SK-N-SH (cell line): ENCODE results near the gene B4GALT3.

Experiments used
- CHD2 ChIP-seq: fragments of 150-350 bp; IDR thresholded peaks from 2 replicates; pipeline ENCODE4 v1.6.1; 2018; ENCODE audit warnings: low read length; ENCODE audit not compliant: partially characterized antibody
- CTCF ChIP-seq: fragments of 200-600 bp; sonication (generic); IDR thresholded peaks from 2 replicates; pipeline ENCODE4 v1.6.1; 2017; ENCODE audit warnings: antibody characterized with exemption, mild to moderate bottlenecking, moderate library complexity
- EP300 ChIP-seq, 2 experiments: IDR thresholded peaks; 2 replicates each; pipeline versions ENCODE4 v1.4.0 to v1.6.1; 2012; ENCODE audit warnings: borderline replicate concordance in 1 of 2, low read depth in 1 of 2, low read length in 1 of 2
- GABPA ChIP-seq: IDR thresholded peaks from 2 replicates; pipeline ENCODE4 v1.4.0; 2012; ENCODE audit warnings: low read depth, mild to moderate bottlenecking
- MAX ChIP-seq: IDR thresholded peaks from 2 replicates; pipeline ENCODE4 v1.4.0; 2012; ENCODE audit warnings: low read depth
- MXI1 ChIP-seq: IDR thresholded peaks from 2 replicates; pipeline ENCODE4 v1.6.1; 2012; ENCODE audit warnings: mild to moderate bottlenecking, low read depth, low read length, improper control_type of control experiment
- NFIC ChIP-seq: IDR thresholded peaks from 2 replicates; pipeline ENCODE4 v1.4.0; 2012; ENCODE audit warnings: borderline replicate concordance
- POLR2AphosphoS5 ChIP-seq: IDR thresholded peaks from 2 replicates; pipeline ENCODE4 v1.6.1; 2012; ENCODE audit warnings: low read depth, low read length
- RAD21 ChIP-seq: IDR thresholded peaks from 2 replicates; pipeline ENCODE4 v1.6.1; 2012; ENCODE audit warnings: mild to moderate bottlenecking, low read length
- RCOR1 ChIP-seq: fragments of 150-350 bp; IDR thresholded peaks from 2 replicates; pipeline ENCODE4 v1.6.1; 2017; ENCODE audit warnings: antibody characterized with exemption, low read length
- SMC3 ChIP-seq: IDR thresholded peaks from 2 replicates; pipeline ENCODE4 v1.6.1; 2012; ENCODE audit warnings: low read depth, low read length, improper control_type of control experiment
- TAF1 ChIP-seq: IDR thresholded peaks from 2 replicates; pipeline ENCODE4 v1.6.1; 2012; ENCODE audit warnings: low read depth, mild to moderate bottlenecking, low read length, moderate library complexity, borderline replicate concordance
- TCF12 ChIP-seq: IDR thresholded peaks from 2 replicates; pipeline ENCODE4 v1.4.0; 2012

DNA sequence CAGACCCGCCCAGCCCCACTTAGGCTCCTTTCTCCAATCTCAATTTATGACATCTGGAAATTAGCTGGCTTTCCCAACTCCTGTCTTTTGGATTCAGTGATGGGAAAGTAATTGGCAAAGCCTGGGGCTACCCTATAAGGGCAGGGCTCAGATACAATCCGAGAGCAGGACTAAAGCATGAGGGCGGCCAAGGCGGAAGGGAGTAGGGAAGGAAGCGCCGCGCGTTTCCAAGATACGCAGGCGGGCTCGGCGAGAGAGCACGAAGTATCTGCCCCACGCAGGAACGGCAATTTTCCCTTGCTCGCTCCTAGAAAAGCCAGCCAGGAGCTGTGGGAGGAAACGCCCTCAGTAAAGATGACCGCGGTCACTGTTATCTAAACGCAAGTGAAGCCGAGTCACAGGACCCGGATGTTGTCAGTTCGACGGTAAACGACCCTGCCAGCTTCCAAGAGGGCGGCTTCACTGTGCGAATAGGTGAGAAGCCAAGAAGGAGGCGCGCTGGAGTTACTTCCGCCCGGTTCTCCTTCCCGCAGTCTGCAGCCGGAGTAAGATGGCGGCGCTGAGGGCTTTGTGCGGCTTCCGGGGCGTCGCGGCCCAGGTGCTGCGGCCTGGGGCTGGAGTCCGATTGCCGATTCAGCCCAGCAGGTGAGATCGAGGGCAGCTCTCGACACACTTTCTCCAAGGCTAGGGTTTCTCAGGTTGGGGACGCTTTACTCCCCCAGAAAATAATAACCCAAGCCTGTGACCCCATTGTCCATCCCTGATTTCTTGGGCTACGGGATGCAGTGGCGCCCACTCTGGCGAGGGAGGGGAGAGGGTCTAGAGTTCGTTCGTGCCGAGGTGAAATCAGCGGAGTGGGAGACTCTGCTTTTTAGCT, 24.8 kb upstream of the B4GALT3 start, which contains the start of gene NDUFS2:
- no peak for TF ChIP-seq EP300 (IDR thresholded peaks at IDR 0.05; ENCODE audit: borderline replicate concordance in 1 of 2, low read depth in 1 of 2, low read length in 1 of 2)
- TF ChIP-seq TCF12 = no peak
- TF ChIP-seq TAF1 = peak; percentile 99
- no peak for TF ChIP-seq RAD21
- TF ChIP-seq POLR2AphosphoS5 = peak; percentile 94
- peak; percentile 28; the same call in 1 of the 2 replicates for TF ChIP-seq MAX
- peak; percentile 49 for TF ChIP-seq CTCF
- TF ChIP-seq NFIC = no peak; the same call in 1 of the 2 replicates
- peak; percentile 92 for TF ChIP-seq GABPA
- no peak; the same call in 1 of the 2 replicates for TF ChIP-seq SMC3
- TF ChIP-seq MXI1 = peak; percentile 50; the same call in 1 of the 2 replicates
- no peak for TF ChIP-seq CHD2
- peak; percentile 44; the same call in 1 of the 2 replicates for TF ChIP-seq RCOR1
